BE2C (cell line): ENCODE measurements around the gene ZNF30.
"Not testable (repeated sequence)": the region's sequence is repeated elsewhere in the genome, so short reads cannot be mapped to it uniquely, and the experiment has no call there.

Source experiments
- DNase-seq: peaks from one replicate; pipeline ENCODE4 v3.0.0-alpha.2; 2020
- H3K27me3 ChIP-seq: fragments of 250-450 bp; sonication (Bioruptor Pico); 2 replicates; pipeline ENCODE4 v1.5.1; 2020; ENCODE audit warnings: mild to moderate bottlenecking
- H3K36me3 ChIP-seq: fragments of 250-450 bp; sonication (Bioruptor Pico); 2 replicates; pipeline ENCODE4 v1.5.1; 2020; ENCODE audit warnings: mild to moderate bottlenecking
- H3K4me1 ChIP-seq: fragments of 250-450 bp; sonication (Bioruptor Pico); 2 replicates; pipeline ENCODE4 v1.5.1; 2020
- H3K4me3 ChIP-seq: 2 replicates; pipeline ENCODE4 v1.5.1; 2011; ENCODE audit warnings: low read depth, low read length
- H3K9me3 ChIP-seq: fragments of 250-450 bp; sonication (Bioruptor Pico); 2 replicates; pipeline ENCODE4 v1.5.1; 2020
- CTCF ChIP-seq: IDR thresholded peaks from 2 replicates; pipeline ENCODE4 v1.5.1; 2012; ENCODE audit warnings: mild to moderate bottlenecking, low read depth, low read length

ZNF30 gene

GRCh38 chr19:34904664-34905527 lies 21.8 kb upstream of the ZNF30 start:
- H3K4me3 ChIP-seq, result no peak overlapping the region

GRCh38 chr19:34910770-34911169 lies 15.9 kb upstream of the ZNF30 start:
- Histone ChIP-seq H3K4me3 (no peak overlapping the region), H3K9me3 (no peaks in the 10 kb centered on the region), H3K4me1 (no peaks in the 10 kb centered on the region), H3K27me3 (peaks cover under 1% of the 10 kb centered on the region; the same call in 1 of the 2 replicates), H3K36me3 (no peaks in the 10 kb centered on the region)
- no peak for DNase-seq
- TF ChIP-seq CTCF, result no peak

More at GRCh38 chr19:34904664-34905527, 21.8 kb upstream of the ZNF30 start:
- Histone ChIP-seq H3K27me3 (peaks cover 10% of the 10 kb centered on the region; the same call in 1 of the 2 replicates), H3K36me3 (no peaks in the 10 kb centered on the region), H3K9me3 (no peaks in the 10 kb centered on the region), H3K4me1 (no peaks in the 10 kb centered on the region)
- no peak for DNase-seq
- no peak for TF ChIP-seq CTCF

- not testable (repeated sequence) for H3K4me1 ChIP-seq, H3K27me3 ChIP-seq, H3K4me3 ChIP-seq, H3K36me3 ChIP-seq, H3K9me3 ChIP-seq, DNase-seq
These were observed 9.6 kb upstream of the ZNF30 start for GRCh38 chr19:34917144-34917543.

GRCh38 chr19:34918190-34918589 lies 8.5 kb upstream of the ZNF30 start:
- Histone ChIP-seq H3K36me3 (no peaks in the 10 kb centered on the region), H3K4me1 (no peaks in the 10 kb centered on the region), H3K4me3 (no peak overlapping the region), H3K9me3 (peaks cover 3% of the 10 kb centered on the region), H3K27me3 (no peaks in the 10 kb centered on the region)
- DNase-seq, result no peak
- no peak for TF ChIP-seq CTCF

- H3K4me1 ChIP-seq, H3K27me3 ChIP-seq, H3K9me3 ChIP-seq, DNase-seq, H3K36me3 ChIP-seq, H3K4me3 ChIP-seq: not testable (repeated sequence)
These were observed 6.5 kb upstream of the ZNF30 start for GRCh38 chr19:34920090-34920786.

GRCh38 chr19:34925278-34925855 lies 1.3 kb upstream of the ZNF30 start:
- Histone ChIP-seq H3K36me3 (no peaks in the 10 kb centered on the region; the same call in 1 of the 2 replicates), H3K9me3 (no peaks in the 10 kb centered on the region; the same call in 1 of the 2 replicates), H3K4me3 (no peak overlapping the region), H3K27me3 (no peaks in the 10 kb centered on the region), H3K4me1 (no peaks in the 10 kb centered on the region)
- DNase-seq, result no peak
- TF ChIP-seq CTCF, result no peak

- Histone ChIP-seq H3K4me3 (peak overlapping the region; percentile 87), H3K36me3 (peaks cover 3% of the 10 kb centered on the region; the same call in 1 of the 2 replicates), H3K9me3 (no peaks in the 10 kb centered on the region; the same call in 1 of the 2 replicates), H3K4me1 (no peaks in the 10 kb centered on the region), H3K27me3 (no peaks in the 10 kb centered on the region)
- no peak for TF ChIP-seq CTCF
- DNase-seq, result no peak
These were observed 380 bp upstream of the ZNF30 start for GRCh38 chr19:34926361-34926684.
